Ovary (tissue), 3 donors: ENCODE measurements around the gene DOCK10.

Experiments
- CTCF ChIP-seq, 3 donors: fragments of 450-650 bp in 2 of 3; fragments of 200-600 bp in 1 of 3; IDR thresholded peaks; one replicate each; pipeline versions ENCODE4 v1.5.1 to v1.8.0; 2016 to 2022; ENCODE audit warnings: antibody characterized with exemption in 3 of 3, mild to moderate bottlenecking in 1 of 3
- POLR2A ChIP-seq: fragments of 450-650 bp; IDR thresholded peaks from one replicate; pipeline ENCODE4 v1.6.1; 2017; ENCODE audit warnings: antibody characterized with exemption, mild to moderate bottlenecking, moderate library complexity
- donor health status: DM: no; HTN: no; CAD: no.

GRCh38 chr2:224776795-224777558 is 265.3 kb downstream of the DOCK10 start:
- TF ChIP-seq CTCF (IDR thresholded peaks at IDR 0.05) (no peak), POLR2A (no peak)
